HepG2 (cell line): ENCODE measurements around the gene ZNF763.

ENCODE experiments used
- HDAC2 ChIP-seq: sonication (generic); formaldehyde crosslinking; IDR thresholded peaks from 2 replicates; pipeline ENCODE4 v1.4.0; 2020; ENCODE audit warnings: missing genetic modification reagents
- HNRNPH1 ChIP-seq: fragments of 200-400 bp; formaldehyde crosslinking; optimal IDR thresholded peaks from 2 replicates; pipeline ENCODE3; 2017; ENCODE audit warnings: mild to moderate bottlenecking, low read depth, low read length
- PTBP1 ChIP-seq: fragments of 200-400 bp; formaldehyde crosslinking; IDR thresholded peaks from 2 replicates; pipeline ENCODE4 v1.6.1; 2018; ENCODE audit warnings: low read length, low read depth; ENCODE audit not compliant: poor library complexity, severe bottlenecking
- SMC3 ChIP-seq: IDR thresholded peaks from 2 replicates; pipeline ENCODE4 v1.6.1; 2011; ENCODE audit warnings: low read length, improper control_type of control experiment
- ZNF558 ChIP-seq: sonication (generic); formaldehyde crosslinking; IDR thresholded peaks from 2 replicates; pipeline ENCODE4 v1.9.0; 2022; ENCODE audit warnings: mild to moderate bottlenecking, missing genetic modification reagents, borderline replicate concordance
- ZSCAN30 ChIP-seq: sonication (generic); formaldehyde crosslinking; IDR thresholded peaks from 2 replicates; pipeline ENCODE4 v1.5.0; 2020; ENCODE audit warnings: mild to moderate bottlenecking, missing genetic modification reagents
- TF ChIP-seq, protein P1 (sequence below): sonication (generic); formaldehyde crosslinking; IDR thresholded peaks from 2 replicates; pipeline ENCODE4 v1.5.0; 2020; ENCODE audit warnings: mild to moderate bottlenecking, missing genetic modification reagents, moderate library complexity
- TF ChIP-seq, protein P2 (sequence below): IDR thresholded peaks from 2 replicates; pipeline ENCODE4 v1.6.1; 2012; ENCODE audit warnings: low read depth, low read length, improper control_type of control experiment

DNA sequence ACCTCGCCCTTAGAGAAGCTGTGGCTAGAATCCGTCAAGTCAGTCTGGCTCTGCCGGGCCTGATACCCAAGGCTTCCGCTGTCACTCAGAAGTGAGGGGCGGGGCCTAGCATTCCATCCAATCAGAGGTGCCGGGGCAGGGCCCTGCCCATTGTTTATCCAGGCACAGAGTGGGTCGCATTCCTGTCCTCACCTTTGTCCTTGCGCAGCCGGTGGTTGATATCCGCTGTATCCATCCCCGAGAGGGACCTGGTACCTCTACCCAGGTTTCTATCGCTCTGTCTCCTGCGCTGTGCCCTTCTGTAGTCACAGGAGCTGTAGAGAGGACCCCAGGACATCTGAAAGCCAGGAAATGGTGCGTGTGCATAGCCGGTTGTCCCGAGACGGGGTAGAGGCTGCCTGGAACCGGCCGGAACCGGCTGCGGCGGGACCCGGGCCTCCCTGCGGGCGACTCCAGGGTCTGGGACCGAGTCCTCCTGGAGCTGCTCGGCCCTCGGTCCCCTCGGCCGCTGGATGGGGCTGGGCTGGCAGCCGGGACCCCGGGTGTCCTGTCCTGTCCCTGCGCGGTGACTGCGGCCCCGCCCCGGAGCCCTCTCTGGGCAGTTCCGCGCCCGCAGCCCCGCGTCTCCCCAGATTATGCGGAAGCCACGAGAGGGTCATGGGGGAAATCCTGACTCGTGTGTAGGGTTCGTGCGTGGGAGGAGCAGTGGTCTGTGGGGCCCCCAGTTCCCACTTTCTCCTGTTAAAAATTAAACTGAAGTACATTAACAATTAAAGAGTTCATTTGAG, at the start of gene ZNF763:
- TF ChIP-seq ZNF558, result no peak
- TF ChIP-seq, protein P1, sequence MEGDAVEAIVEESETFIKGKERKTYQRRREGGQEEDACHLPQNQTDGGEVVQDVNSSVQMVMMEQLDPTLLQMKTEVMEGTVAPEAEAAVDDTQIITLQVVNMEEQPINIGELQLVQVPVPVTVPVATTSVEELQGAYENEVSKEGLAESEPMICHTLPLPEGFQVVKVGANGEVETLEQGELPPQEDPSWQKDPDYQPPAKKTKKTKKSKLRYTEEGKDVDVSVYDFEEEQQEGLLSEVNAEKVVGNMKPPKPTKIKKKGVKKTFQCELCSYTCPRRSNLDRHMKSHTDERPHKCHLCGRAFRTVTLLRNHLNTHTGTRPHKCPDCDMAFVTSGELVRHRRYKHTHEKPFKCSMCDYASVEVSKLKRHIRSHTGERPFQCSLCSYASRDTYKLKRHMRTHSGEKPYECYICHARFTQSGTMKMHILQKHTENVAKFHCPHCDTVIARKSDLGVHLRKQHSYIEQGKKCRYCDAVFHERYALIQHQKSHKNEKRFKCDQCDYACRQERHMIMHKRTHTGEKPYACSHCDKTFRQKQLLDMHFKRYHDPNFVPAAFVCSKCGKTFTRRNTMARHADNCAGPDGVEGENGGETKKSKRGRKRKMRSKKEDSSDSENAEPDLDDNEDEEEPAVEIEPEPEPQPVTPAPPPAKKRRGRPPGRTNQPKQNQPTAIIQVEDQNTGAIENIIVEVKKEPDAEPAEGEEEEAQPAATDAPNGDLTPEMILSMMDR, result no peak
- no peak for TF ChIP-seq HDAC2 (CRISPR knock-in tag)
- no peak for TF ChIP-seq PTBP1
- no peak for TF ChIP-seq HNRNPH1
- no peak for TF ChIP-seq SMC3
- TF ChIP-seq, protein P2, sequence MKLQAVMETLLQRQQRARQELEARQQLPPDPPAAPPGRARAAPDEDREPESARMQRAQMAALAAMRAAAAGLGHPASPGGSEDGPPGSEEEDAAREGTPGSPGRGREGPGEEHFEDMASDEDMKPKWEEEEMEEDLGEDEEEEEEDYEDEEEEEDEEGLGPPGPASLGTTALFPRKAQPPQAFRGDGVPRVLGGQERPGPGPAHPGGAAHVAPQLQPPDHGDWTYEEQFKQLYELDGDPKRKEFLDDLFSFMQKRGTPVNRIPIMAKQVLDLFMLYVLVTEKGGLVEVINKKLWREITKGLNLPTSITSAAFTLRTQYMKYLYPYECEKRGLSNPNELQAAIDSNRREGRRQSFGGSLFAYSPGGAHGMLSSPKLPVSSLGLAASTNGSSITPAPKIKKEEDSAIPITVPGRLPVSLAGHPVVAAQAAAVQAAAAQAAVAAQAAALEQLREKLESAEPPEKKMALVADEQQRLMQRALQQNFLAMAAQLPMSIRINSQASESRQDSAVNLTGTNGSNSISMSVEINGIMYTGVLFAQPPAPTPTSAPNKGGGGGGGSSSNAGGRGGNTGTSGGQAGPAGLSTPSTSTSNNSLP, result no peak
- no peak for TF ChIP-seq ZSCAN30 (CRISPR knock-in tag)
